Measurements from ENCODE around the gene ABCG1.

DNA sequence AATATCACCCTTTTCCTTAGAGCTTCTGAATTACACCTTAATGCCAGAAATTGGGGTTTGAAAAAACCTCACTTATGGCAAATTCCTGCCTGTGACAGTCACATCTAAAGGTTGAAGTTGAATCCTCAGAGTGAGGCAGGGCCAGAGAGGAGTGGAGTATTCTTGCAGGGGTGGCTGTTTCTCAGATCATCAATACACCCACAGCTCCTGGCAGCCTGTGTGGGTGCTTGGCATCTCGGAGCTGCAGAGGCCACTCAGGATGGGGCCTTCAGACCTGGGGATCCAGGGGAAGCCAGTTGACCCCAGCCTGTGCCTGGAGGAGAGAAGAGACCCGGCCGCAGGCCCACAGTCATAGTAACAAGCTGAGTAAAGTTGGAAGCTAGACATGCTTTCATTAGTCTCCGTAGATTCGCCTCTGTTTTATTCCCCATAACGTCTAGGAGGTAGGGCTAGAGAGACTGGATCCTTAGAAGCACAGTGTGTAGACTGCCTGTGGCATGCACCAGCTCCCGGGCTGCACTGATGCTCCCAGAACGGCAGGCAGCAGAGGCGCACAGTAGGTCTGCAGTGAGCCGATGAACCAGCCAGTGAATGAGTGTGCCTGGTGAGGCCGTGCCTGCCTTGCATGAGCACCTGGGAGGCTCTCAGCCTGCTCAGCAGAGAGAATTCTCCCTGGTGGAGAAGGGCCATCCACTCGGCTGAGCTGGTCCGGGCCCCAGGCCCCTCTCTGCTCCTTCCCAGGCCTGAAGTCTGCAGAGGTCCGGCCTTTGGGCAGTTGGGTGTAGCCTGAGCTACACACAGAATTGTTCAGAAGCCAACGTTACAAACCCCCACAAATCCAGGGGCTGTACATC lies 53.4 kb downstream of the ABCG1 start:
- TF ChIP-seq POLR2A (IDR thresholded peaks at IDR 0.05; ENCODE audit: low read length), result no peak
- no peak for TF ChIP-seq GATA1 (IDR thresholded peaks at IDR 0.05; ENCODE audit: low read depth, low read length)
